ENCODE measurements around the gene CGB7.
"Not testable (repeated sequence)": the region's sequence is repeated elsewhere in the genome, so short reads cannot be mapped to it uniquely, and the experiment has no call there.

CGB7 gene

GRCh38 chr19:49073514-49074378, 16.2 kb upstream of the CGB7 start:
- DNase-seq (ENCODE audit: low read depth) = no peak

- DNase-seq (ENCODE audit: low read depth) = no peak
These were observed 14.5 kb upstream of the CGB7 start for GRCh38 chr19:49071860-49072547.

- DNase-seq (ENCODE audit: low read depth) = no peak
These were observed 12.9 kb upstream of the CGB7 start for GRCh38 chr19:49070416-49070815.

DNA sequence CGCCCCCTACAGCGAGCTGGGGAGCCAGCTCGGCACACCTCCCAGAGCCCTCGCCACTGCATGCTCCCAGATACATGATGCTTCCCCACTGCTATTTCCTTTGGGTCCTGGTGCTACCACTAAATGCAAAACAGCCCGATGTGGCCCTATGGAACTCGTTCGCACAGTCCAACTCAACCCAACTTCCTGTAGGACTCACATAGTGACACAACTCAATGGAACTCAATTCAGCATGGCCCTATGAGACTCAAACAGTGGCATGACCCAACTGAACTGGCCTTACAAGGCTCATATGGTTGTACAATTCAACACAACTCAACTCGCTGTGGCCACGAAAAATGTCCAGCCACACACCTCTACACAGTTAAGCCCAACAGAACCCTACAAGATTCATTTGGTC, 11.5 kb upstream of the CGB7 start:
- DNase-seq (ENCODE audit: low read depth) = no peak

- no peak for DNase-seq (ENCODE audit: low read depth)
These were observed 10.0 kb upstream of the CGB7 start for GRCh38 chr19:49067554-49067953.

DNA sequence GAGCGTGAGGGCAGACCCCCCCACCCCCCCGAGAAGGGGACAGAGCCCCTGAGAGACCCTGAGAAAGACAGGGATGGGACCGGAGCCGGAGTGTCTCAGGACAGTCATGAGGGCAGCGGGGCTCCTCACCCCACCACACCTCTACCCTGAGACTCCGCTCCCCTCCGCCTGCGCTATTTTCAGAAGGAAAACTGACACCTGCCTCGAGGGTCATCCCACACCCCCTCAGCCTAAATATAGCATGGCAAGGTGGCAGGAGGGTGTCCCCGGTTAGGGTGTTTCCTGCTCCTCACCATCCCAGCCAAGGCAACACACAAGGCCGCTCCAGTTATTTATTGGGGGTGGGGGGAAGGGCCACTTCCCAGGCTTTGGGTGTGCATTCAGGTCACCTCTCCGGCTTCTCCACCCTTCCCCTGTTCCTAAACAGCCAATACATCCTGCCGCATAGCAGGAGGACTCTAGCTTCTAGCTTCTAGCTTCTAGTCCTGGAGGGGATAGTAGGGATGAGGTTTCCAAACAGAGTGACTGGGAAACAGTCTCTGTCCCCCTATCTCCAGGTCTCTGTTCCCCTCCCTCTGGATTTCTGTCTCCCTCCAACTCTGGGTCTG, 8.5 kb upstream of the CGB7 start:
- DNase-seq (ENCODE audit: low read depth) = no peak

DNA sequence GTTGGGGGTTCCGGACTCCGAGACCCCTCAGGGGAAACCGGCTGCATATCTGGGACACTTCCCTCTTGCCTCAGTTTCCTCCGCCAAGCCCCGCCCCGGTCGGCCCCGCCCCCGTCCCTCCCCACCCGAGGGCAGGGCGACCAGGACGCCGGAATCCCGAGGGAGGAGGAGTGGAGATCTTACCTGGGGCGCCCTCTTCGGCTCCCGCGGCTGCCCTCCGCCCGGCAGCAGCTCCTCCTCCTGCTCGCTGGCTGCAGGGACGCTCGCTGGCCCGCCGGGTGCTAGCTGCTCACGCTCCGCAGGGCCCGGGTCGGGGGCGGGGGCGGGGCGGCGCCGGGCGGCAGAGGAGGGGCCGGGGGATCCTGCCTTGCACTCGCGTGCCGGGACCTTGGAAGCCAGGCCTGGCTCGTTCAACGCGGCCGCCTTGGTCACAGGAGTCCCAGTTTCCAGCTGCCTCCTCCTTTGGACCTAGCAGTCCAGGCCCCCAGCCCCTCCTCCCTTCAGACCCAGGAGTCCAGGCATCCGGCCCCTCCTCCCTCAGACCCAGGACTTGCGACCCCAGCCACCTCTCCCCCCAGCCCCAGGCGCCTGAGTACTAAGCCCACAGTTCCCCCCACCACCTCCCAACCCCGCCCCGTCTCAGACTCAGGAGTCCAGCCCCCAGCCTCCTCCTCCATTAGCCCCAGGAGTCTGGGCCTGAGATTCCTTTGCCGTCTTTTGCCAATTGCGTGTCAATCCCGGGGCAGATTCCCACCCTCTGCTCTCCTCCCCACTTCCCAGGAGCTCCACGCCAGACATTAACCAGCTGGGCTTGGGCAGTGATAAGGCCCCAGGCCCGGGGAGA, 7.4 kb upstream of the CGB7 start, which contains the start of gene NTF4:
NTF4 (minus strand) TSS at position 51 of the 844 bp plus-strand sequence. CDS start 2,821 bp downstream, outside the sequence.
- no peak for DNase-seq (ENCODE audit: low read depth)

DNA sequence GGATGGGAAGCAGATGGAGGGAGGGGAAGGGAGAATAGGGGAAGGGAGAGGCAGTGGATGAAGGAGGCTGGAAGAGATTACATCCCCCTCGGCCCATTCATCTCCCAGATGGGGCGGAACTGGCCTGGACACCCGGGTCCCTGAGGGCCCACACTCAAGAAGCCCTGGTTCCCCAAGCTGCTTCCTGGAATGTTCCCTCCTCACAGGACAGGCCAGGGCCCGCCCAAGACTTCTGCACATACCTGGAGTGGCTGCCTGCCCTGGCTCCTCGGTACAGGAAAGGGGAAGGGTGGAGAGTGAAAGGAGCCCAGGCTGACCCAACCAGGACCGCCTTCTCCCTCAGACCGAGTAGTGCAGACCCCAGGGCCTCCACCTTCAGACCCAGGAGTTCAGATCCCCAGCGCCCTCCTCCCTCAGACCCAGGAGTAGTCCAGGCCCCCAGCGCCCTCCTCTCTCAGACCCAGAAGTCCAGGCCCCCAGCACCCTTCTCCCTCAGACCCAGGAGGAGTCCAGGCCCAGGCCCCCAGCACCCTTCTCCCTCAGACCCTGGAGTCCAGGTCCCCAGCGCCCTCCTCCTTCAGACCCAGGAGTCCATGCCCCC, 6.6 kb upstream of the CGB7 start:
- no peak for DNase-seq (ENCODE audit: low read depth)

DNA sequence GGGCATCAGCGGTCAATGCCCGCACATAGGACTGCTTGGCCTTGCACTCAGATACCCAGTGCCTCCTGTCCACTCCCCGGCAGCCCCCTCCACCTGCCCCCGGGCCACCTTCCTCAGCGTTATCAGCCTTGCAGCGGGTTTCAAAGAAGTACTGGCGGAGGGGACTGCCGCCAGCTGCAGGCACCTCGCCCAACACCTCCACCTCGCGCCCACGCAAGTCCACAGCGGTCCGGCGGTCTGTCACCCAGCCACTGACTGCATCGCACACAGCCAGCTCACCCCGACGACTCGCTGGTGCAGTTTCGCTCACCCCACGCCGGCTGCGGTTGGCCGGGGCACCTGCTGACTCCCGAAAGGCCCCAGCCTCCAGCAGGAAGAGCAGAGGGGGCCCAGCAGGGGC, 3.9 kb upstream of the CGB7 start:
- no peak for DNase-seq (ENCODE audit: low read depth)

GRCh38 chr19:49061000-49061399, 3.5 kb upstream of the CGB7 start:
- no peak for DNase-seq (ENCODE audit: low read depth)

DNA sequence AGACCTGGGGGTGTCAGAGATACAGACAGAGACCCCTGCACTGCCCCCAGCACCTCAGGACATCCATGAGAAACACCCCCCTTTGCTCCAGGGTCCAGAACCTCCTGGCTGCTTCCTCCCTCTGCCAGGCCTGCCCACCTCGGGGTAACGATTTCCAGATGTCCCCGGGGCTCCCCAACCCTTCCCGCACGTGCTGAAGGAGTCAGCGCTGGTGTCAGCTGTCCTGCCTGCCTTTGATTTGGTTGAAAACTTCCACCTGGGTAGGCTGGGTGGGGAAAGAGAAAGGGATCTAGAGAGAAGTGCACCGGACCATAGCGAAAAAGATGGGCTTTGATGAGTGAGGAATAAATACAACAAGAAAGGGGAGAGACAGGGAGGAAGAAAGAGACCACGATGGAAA, 1.5 kb upstream of the CGB7 start:
- no peak for DNase-seq (ENCODE audit: low read depth)

DNA sequence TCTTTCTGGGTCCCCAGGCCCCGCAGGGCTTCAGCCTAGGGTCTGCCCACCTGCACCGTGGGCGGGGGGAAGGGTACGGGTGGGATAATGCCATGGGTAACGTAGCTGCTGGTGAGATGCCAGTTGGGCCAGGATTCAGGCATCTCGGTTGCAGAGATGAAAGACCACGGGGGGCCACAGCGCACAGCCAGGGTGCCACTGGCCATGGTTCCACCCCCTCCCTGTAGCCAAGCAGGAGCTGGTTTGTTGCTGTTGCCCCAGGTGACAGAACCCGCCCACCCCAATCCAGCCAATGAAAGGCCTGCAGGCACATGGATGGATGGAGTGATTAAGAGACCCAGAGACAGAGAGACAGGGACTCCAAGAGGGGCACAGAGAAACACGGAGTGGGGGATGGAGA, 1.0 kb upstream of the CGB7 start:
- DNase-seq (ENCODE audit: low read depth) = no peak

GRCh38 chr19:49056902-49057596, 500 bp downstream of the CGB7 start:
- DNase-seq (ENCODE audit: low read depth) = not testable (repeated sequence)

DNA sequence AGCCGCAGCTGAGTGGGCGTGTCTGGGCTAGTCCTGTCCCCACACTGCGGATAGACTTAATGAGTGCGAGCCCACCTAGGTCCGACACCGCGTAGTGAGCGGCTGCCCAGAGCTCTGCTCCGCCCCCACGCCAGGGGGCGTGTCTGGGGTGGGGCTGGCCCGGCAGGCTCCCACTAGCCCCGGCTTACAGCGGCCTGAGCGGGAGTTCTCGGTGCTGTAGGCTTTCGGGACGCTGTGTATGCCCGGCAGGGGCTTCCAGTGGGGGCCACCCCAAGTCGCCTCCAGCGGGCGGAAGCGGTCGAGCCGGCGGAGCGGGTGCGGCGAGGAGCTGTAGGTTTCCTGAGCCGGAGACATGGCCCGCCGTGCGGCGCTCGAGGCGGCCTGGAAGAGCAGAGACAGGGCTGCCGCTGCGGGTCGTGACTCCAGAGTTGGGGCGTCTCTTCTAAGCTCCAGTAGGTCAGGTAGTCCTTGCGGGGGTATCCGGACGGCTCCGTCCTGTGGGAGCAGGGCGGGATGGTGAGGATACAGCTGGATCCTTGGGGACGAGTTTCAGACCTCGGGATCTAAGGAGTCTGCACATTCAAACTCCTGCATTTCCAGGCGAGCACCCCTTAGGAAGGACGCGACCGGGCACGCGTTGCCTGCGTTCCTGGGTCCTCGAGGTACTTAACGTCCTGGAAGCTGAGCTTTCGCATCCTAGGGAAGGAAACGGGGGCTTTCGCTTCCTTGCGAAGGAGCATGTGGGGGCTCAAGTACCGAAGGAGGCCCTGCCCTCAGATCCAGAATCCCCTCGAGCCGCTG, 1.2 kb downstream of the CGB7 start:
- DNase-seq (ENCODE audit: low read depth) = peak; percentile 13

DNA sequence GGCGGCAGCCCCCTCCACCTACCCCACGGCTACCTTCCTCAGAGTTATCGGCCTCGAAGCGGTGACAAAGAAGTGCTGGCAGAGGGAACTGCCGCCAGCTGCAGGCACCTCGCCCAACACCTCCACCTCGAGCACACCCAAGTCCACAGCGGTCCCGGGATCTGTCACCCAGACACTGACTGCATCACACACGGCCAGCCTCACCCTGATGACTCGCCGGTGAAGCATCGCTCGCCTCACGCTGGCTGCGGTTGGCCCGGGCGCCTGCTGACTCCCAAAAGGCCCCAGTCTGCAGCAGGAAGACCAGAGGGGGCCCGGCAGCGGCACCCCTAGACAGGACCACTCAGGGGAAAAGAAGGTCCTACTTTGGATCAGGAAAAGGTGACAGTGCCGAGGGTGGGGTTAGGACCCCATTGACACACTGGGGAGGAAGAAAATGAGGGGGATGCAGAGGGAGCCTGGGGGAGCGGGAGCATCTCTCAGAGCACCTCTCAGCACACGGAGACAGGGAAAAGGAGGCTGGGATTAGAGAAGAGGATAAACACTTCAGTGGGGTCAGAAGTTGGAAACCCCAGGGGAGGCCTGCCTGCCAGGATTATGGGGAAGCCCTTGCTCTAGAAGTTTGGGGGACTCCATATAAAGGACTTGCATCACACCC, 7.0 kb downstream of the CGB7 start:
- peak; percentile 11 for DNase-seq (ENCODE audit: low read depth)

- not testable (repeated sequence) for DNase-seq (ENCODE audit: low read depth)
These were observed 7.7 kb downstream of the CGB7 start for GRCh38 chr19:49049834-49050233.

DNA sequence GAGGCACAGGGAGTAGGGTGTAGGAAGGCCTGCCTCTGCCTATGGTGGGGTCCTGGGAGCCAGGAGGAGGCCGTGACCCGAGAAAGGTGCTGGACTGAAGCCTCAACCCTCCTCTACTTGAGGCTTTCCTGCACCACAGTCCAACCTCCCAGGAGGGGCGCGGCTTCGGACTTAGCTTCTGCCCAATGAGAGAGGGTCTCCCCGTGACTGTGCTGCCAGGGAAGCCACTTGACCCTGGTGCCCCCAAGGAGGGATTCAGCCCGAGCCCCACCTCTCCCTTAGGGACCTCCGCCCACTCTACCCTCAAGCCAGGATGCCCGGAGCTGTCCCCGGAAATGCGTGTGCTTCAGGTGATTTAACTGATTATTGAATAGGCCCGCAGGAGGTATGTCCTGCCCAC, 8.5 kb downstream of the CGB7 start, which contains the start of gene CGB8:
CGB8 (minus strand) TSS at position 101 of the 400 bp plus-strand sequence. CDS start 372 bp downstream, outside the sequence.
- DNase-seq (ENCODE audit: low read depth) = not testable (repeated sequence)

DNA sequence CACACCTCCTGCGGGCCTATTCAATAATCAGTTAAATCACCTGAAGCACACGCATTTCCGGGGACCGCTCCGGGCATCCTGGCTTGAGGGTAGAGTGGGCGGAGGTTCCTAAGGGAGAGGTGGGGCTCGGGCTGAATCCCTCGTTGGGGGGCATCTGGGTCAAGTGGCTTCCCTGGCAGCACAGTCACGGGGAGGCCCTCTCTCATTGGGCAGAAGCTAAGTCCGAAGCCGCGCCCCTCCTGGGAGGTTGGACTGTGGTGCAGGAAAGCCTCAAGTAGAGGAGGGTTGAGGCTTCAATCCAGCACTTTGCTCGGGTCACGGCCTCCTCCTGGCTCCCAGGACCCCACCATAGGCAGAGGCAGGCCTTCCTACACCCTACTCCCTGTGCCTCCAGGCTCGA, 14.0 kb downstream of the CGB7 start, which contains the start of gene CGB5:
CGB5 (plus strand) TSS at position 301 of the 400 bp plus-strand sequence. CDS start 362 bp downstream, outside the sequence.
- not testable (repeated sequence) for DNase-seq (ENCODE audit: low read depth)

DNA sequence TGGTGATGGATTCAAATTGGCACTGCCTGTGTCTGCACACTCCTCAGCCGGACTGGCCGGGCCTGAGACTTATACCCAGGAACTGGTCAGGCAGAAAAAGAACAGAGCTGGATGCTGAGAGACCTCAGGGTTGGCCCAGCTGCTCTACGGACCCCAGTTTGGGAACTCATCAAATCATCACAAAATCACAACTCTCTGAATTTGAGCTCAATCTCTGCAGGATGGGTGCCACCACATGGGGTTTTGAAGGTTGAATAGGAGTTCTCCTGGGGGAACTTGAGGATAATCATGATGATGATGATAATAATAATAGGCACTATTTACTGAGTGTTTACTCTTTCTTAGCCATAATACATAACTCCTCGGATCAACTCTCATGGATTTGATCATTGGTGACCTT, 14.9 kb downstream of the CGB7 start:
- DNase-seq (ENCODE audit: low read depth) = not testable (repeated sequence)
